GM12878 (cell line): ENCODE measurements around the gene HS6ST1.

Experiments
- POLR2A ChIP-seq: IDR thresholded peaks from 2 replicates; pipeline ENCODE4 v1.6.1; 2011; ENCODE audit warnings: low read depth, mild to moderate bottlenecking, low read length
- TF ChIP-seq, protein P1 (sequence below): IDR thresholded peaks from 2 replicates; pipeline ENCODE4 v1.6.1; 2011; ENCODE audit warnings: borderline replicate concordance, low read depth, mild to moderate bottlenecking, moderate library complexity, mixed read lengths, low read length; ENCODE audit not compliant: insufficient read depth; ENCODE audit errors: extremely low read length

DNA sequence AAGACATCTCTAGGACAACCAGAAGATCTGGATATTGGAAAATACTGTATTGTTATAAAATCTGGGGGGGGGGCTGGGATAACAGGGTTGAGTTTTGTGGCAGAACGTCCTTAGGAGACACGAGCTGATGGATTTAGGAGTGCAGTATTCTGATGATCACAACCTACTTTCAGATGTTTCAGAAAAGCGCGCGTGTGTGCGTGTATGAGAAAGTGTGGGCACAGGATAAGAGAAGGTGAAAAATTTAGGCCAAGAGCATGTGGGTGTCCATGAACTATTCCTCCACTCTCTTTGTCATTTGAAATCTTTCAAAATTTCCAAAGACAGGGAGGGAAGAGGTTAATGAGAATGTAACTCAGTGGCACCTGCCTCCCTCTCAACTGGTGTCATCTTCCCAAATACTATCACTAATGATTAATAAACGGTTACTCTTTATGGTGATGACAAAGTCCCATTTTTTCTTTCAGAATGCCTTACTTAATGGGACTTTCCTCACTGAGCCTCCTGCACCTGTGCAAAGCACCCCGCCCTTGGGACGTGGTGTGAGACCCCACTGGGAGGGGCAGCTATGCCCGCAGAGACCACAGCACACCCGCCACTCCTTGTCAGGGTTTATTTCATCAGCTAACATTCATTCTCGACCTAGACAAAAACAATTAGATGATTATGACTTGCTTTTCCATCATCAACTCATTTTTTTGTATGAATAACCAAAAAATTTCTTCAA is 53.6 kb downstream of the HS6ST1 start:
- TF ChIP-seq, protein P1, sequence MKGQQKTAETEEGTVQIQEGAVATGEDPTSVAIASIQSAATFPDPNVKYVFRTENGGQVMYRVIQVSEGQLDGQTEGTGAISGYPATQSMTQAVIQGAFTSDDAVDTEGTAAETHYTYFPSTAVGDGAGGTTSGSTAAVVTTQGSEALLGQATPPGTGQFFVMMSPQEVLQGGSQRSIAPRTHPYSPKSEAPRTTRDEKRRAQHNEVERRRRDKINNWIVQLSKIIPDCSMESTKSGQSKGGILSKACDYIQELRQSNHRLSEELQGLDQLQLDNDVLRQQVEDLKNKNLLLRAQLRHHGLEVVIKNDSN = no peak
- TF ChIP-seq POLR2A = no peak
